Measurements from ENCODE around the gene CPZ.

DNA sequence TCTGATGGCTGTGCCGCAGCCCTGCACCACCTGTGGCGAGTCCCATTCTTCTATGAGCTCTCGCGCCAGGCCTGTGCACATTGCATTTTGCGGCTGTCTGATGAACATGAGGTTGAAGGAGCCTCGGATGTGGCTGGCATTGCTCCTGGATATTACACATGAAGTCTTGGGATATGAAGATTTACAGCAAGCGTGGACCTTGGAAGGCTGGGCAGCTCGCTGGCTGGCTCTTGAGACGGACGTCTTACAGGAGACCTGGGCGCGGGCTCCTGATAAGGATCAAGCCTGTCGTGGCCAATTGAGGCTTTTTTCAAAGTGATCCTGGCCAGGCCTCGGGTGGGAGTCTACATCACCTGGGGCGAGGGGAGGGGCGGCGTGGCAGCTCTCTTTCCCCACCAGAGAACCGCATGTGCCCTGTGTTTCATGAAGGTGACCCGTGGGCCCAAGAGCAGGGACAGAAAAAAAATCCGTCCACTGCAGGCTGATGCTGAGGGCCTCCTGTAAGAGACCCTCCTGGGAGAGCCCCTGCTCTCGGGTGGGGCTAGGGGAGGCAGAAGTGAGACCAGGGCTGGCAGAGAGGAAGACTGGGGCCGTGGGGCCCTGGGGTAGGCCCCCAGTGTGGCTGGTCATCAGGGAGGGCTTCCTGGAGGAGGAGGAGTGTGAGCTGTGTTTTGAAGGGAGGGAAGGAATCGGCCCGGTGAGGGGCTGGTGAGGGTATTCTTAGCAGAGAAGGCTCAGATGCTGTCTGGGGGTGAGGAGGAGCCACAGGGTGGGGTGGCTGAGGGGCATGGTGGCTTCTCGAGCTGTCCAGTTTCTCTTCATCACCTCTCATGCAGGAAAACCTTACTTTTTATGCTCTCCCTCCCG, 23.6 kb downstream of the CPZ start:
- no peak for TF ChIP-seq ATF3 (CRISPR knock-in tag; conservative IDR thresholded peaks at IDR 0.05)
- TF ChIP-seq, protein P1, sequence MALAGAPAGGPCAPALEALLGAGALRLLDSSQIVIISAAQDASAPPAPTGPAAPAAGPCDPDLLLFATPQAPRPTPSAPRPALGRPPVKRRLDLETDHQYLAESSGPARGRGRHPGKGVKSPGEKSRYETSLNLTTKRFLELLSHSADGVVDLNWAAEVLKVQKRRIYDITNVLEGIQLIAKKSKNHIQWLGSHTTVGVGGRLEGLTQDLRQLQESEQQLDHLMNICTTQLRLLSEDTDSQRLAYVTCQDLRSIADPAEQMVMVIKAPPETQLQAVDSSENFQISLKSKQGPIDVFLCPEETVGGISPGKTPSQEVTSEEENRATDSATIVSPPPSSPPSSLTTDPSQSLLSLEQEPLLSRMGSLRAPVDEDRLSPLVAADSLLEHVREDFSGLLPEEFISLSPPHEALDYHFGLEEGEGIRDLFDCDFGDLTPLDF (CRISPR knock-in tag; IDR thresholded peaks at IDR 0.05): no peak
- TF ChIP-seq CTCF (IDR thresholded peaks at IDR 0.05): no peak
- no peak for TF ChIP-seq TEAD4 (CRISPR knock-in tag; IDR thresholded peaks at IDR 0.05)
- TF ChIP-seq ZNF219 (CRISPR knock-in tag; IDR thresholded peaks at IDR 0.05; ENCODE audit: borderline replicate concordance): no peak
- TF ChIP-seq ZNF138 (CRISPR knock-in tag; conservative IDR thresholded peaks at IDR 0.05): no peak
- TF ChIP-seq, protein P2, sequence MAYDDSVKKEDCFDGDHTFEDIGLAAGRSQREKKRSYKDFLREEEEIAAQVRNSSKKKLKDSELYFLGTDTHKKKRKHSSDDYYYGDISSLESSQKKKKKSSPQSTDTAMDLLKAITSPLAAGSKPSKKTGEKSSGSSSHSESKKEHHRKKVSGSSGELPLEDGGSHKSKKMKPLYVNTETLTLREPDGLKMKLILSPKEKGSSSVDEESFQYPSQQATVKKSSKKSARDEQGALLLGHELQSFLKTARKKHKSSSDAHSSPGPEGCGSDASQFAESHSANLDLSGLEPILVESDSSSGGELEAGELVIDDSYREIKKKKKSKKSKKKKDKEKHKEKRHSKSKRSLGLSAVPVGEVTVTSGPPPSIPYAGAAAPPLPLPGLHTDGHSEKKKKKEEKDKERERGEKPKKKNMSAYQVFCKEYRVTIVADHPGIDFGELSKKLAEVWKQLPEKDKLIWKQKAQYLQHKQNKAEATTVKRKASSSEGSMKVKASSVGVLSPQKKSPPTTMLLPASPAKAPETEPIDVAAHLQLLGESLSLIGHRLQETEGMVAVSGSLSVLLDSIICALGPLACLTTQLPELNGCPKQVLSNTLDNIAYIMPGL (CRISPR knock-in tag; IDR thresholded peaks at IDR 0.05): no peak
- no peak for TF ChIP-seq PRDM15 (CRISPR knock-in tag; IDR thresholded peaks at IDR 0.05)
- TF ChIP-seq, protein P3, sequence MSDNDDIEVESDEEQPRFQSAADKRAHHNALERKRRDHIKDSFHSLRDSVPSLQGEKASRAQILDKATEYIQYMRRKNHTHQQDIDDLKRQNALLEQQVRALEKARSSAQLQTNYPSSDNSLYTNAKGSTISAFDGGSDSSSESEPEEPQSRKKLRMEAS (CRISPR knock-in tag; IDR thresholded peaks at IDR 0.05): no peak
- no peak for TF ChIP-seq NFYB (CRISPR knock-in tag; conservative IDR thresholded peaks at IDR 0.05; ENCODE audit: low read depth)
